Body of pancreas (tissue), 4 donors: ENCODE data around the gene PLA2G12A.
"Not testable (repeated sequence)": the region's sequence is repeated elsewhere in the genome, so short reads cannot be mapped to it uniquely, and the experiment has no call there.

Experiments
- CTCF ChIP-seq, 7 experiments: fragments of 450-650 bp in 4 of 7; fragments of 200-600 bp in 3 of 7; sonication (generic) in 3 of 7; IDR thresholded peaks; one replicate each; pipeline ENCODE4 v1.5.1; 2016 to 2019; ENCODE audit warnings: antibody characterized with exemption in 7 of 7
- POLR2A ChIP-seq, 3 donors: fragments of 450-650 bp; IDR thresholded peaks; one replicate each; pipeline ENCODE4 v1.6.1; 2016; ENCODE audit warnings: antibody characterized with exemption in 3 of 3, mild to moderate bottlenecking in 2 of 3

- not testable (repeated sequence) for TF ChIP-seq CTCF, POLR2A (IDR thresholded peaks at IDR 0.05)
These were observed 51.4 kb downstream of the PLA2G12A start for GRCh38 chr4:109678472-109678871.
